Right ventricle myocardium inferior (tissue), 1 donor: ENCODE measurements around the gene IER5. TPM values are rescaled to one million over a fixed set of nuclear protein-coding genes. Genes with fewer than 3 reads are reported as not detected.

Experiments
- ATAC-seq: fragments of 200-7000 bp; cut with Tn5 transposase; one replicate; pipeline ENCODE4 v1.9.1; 2020; ENCODE audit warnings: mild to moderate bottlenecking, moderate library complexity
- DNase-seq: peaks from one replicate; pipeline ENCODE4 v3.0.0; 2021; ENCODE audit errors: missing footprints
- intact Hi-C: fragments of 100-400 bp; cut with DNase I; formaldehyde crosslinking; loops from one replicate; pipeline ENCODE4 v1.11.0; 2022
- total RNA-seq: library from RNA; stranded (reverse); fragmentation: NEBNext Ultra II Directional; extraction: Animal tissue kit (Norgen Biotek cat#: 25700); gene quantifications from one replicate; pipeline ENCODE4 v1.2.1, GENCODE V29; 2021
- donor health status: DM: no; HTN: yes; CAD: no; lungs with severe emphysema.

IER5 gene
- total RNA-seq, 1 donor from 2014 or later = 14.3 TPM

GRCh38 chr1:181124291-181124751, 35.8 kb downstream of the IER5 start:
- peak; percentile 57 for ATAC-seq
- intact Hi-C loops = no loop called here
- DNase-seq = no peak

GRCh38 chr1:181126289-181126688, 37.8 kb downstream of the IER5 start:
- DNase-seq (no peak), ATAC-seq (no peak)
- intact Hi-C loops = no loop called here

GRCh38 chr1:181126871-181127587, 38.5 kb downstream of the IER5 start:
- intact Hi-C loops = no loop called here
- no peak for DNase-seq

GRCh38 chr1:181127898-181128453, 39.5 kb downstream of the IER5 start:
- ATAC-seq (no peak), DNase-seq (no peak)
- intact Hi-C loops = no loop called here

More at GRCh38 chr1:181126871-181127587, 38.5 kb downstream of the IER5 start:
- ATAC-seq = no peak

GRCh38 chr1:181128592-181129497, 40.3 kb downstream of the IER5 start:
- peak; percentile 61 for ATAC-seq
- intact Hi-C loops = no loop called here
- peak; percentile 80 for DNase-seq

- DNase-seq (no peak), ATAC-seq (no peak)
- intact Hi-C loops = no loop called here
Observed at GRCh38 chr1:181129771-181130606, 41.5 kb downstream of the IER5 start.

GRCh38 chr1:181131255-181131941, 42.9 kb downstream of the IER5 start:
- intact Hi-C loops = no loop called here
- ATAC-seq = no peak

GRCh38 chr1:181133441-181133951, 45.0 kb downstream of the IER5 start:
- intact Hi-C loops = no loop called here
- no peak for DNase-seq
- ATAC-seq = no peak

More at GRCh38 chr1:181131255-181131941, 42.9 kb downstream of the IER5 start:
- no peak for DNase-seq

- intact Hi-C loops = no loop called here
- no peak for DNase-seq
- ATAC-seq = no peak
Observed at GRCh38 chr1:181133969-181134418, 45.5 kb downstream of the IER5 start.

- ATAC-seq = no peak
- intact Hi-C loops = no loop called here
Observed at GRCh38 chr1:181134543-181135436, 46.3 kb downstream of the IER5 start.

GRCh38 chr1:181135437-181135731, 46.9 kb downstream of the IER5 start:
- ATAC-seq (no peak), DNase-seq (no peak)
- intact Hi-C loops = no loop called here

More at GRCh38 chr1:181134543-181135436, 46.3 kb downstream of the IER5 start:
- DNase-seq = peak; percentile 72

GRCh38 chr1:181135815-181136737, 47.6 kb downstream of the IER5 start:
- DNase-seq = no peak
- intact Hi-C loops = no loop called here
- peak; percentile 61 for ATAC-seq

- intact Hi-C loops = no loop called here
- ATAC-seq = no peak
- DNase-seq = no peak
Observed at GRCh38 chr1:181136738-181137122, 48.2 kb downstream of the IER5 start.

- ATAC-seq (no peak), DNase-seq (no peak)
- intact Hi-C loops = no loop called here
Observed at GRCh38 chr1:181137217-181137743, 48.8 kb downstream of the IER5 start.

- DNase-seq = no peak
- ATAC-seq = no peak
- intact Hi-C loops = loop anchor here (5.0 kb wide), 1 partner anchor 32 kb away; no protein-coding TSS in a partner anchor
Observed at GRCh38 chr1:181139631-181140061, 51.1 kb downstream of the IER5 start.

GRCh38 chr1:181140398-181140797, 51.9 kb downstream of the IER5 start:
- ATAC-seq = no peak
- intact Hi-C loops = loop anchor here (5.0 kb wide), 1 partner anchor 33 kb away; no protein-coding TSS in a partner anchor
- DNase-seq = no peak
